Measurements from ENCODE around the gene ZDHHC4.
A peak's percentile ranks its signal among the peaks of the same experiment; 100 is the strongest.

The ZDHHC4 gene

GRCh38 chr7:6618621-6619020 is 41.4 kb downstream of the ZDHHC4 start:
- Histone ChIP-seq H4K91ac (ENCODE audit: low read depth, low read length) (no peak overlapping the region), H3K36me3 (ENCODE audit: control insufficient read depth in 1 of 2, insufficient read depth in 2 of 2, low read length in 2 of 2) (peaks cover 12 to 20% of the 10 kb centered on the region in 2 experiments), H4K12ac (ENCODE audit: low read depth, low read length) (no peak overlapping the region), H3K4ac (ENCODE audit: low read depth, low read length) (no peak overlapping the region), H4K8ac (ENCODE audit: low read depth, low read length) (no peak overlapping the region), H3K27me3 (ENCODE audit: insufficient read depth, low read length) (peaks cover 5% of the 10 kb centered on the region), H3K4me1 (ENCODE audit: control insufficient read depth in 1 of 2, insufficient read depth in 2 of 2, low read length in 2 of 2) (peaks cover 13 to 14% of the 10 kb centered on the region in 2 experiments), H3K9ac (ENCODE audit: low read length) (no peak overlapping the region), H2BK5ac (ENCODE audit: low read depth, low read length, poor library complexity) (no peak overlapping the region), H3K9me3 (ENCODE audit: insufficient read depth, low read depth, low read length) (no peaks in the 10 kb centered on the region), H3K4me2 (ENCODE audit: low read length) (no peak overlapping the region), H2BK12ac (ENCODE audit: low read length) (no peak overlapping the region), H3K23ac (ENCODE audit: low read length) (no peak overlapping the region), H2AFZ (ENCODE audit: insufficient read depth, low read length, poor library complexity) (no peak overlapping the region), H3K79me1 (ENCODE audit: low read length) (peaks cover 2% of the 10 kb centered on the region), H2BK120ac (ENCODE audit: insufficient read depth, low read length, poor library complexity) (no peak overlapping the region), H3K4me3 (ENCODE audit: low read depth, low read length) (no peak overlapping the region), H3K27ac (ENCODE audit: low read depth, low read length) (no peak overlapping the region), H3K14ac (ENCODE audit: low read length) (no peak overlapping the region), H3K79me2 (ENCODE audit: control insufficient read depth, insufficient read depth, low read length, poor library complexity) (no peaks in the 10 kb centered on the region), H3K18ac (ENCODE audit: low read length) (no peak overlapping the region), H2AK5ac (ENCODE audit: low read length) (no peak overlapping the region)
- no peak for DNase-seq
- no CpG with 5 or more reads among the region's 4 CpGs for WGBS (ENCODE audit: extremely low coverage, insufficient coverage, insufficient read length)

- Histone ChIP-seq H3K4me2 (ENCODE audit: low read length) (no peak overlapping the region), H4K8ac (ENCODE audit: low read depth, low read length) (no peak overlapping the region), H3K4ac (ENCODE audit: low read depth, low read length) (no peak overlapping the region), H2BK12ac (ENCODE audit: low read length) (no peak overlapping the region), H3K9me3 (ENCODE audit: insufficient read depth, low read depth, low read length) (no peaks in the 10 kb centered on the region), H3K9ac (ENCODE audit: low read length) (no peak overlapping the region), H3K4me3 (ENCODE audit: low read depth, low read length) (no peak overlapping the region), H3K36me3 (ENCODE audit: control insufficient read depth in 1 of 2, insufficient read depth in 2 of 2, low read length in 2 of 2) (peaks cover 12 to 20% of the 10 kb centered on the region in 2 experiments), H3K23ac (ENCODE audit: low read length) (no peak overlapping the region), H4K12ac (ENCODE audit: low read depth, low read length) (no peak overlapping the region), H3K79me1 (ENCODE audit: low read length) (peaks cover 2% of the 10 kb centered on the region), H2BK5ac (ENCODE audit: low read depth, low read length, poor library complexity) (no peak overlapping the region), H4K91ac (ENCODE audit: low read depth, low read length) (no peak overlapping the region), H2AK5ac (ENCODE audit: low read length) (no peak overlapping the region), H3K27ac (ENCODE audit: low read depth, low read length) (no peak overlapping the region), H2BK120ac (ENCODE audit: insufficient read depth, low read length, poor library complexity) (no peak overlapping the region), H3K18ac (ENCODE audit: low read length) (no peak overlapping the region), H3K79me2 (ENCODE audit: control insufficient read depth, insufficient read depth, low read length, poor library complexity) (no peaks in the 10 kb centered on the region), H3K14ac (ENCODE audit: low read length) (no peak overlapping the region), H2AFZ (ENCODE audit: insufficient read depth, low read length, poor library complexity) (no peak overlapping the region), H3K27me3 (ENCODE audit: insufficient read depth, low read length) (peaks cover 5% of the 10 kb centered on the region), H3K4me1 (ENCODE audit: control insufficient read depth in 1 of 2, insufficient read depth in 2 of 2, low read length in 2 of 2) (peaks cover 7 to 9% of the 10 kb centered on the region in 2 experiments)
- WGBS (ENCODE audit: extremely low coverage, insufficient coverage, insufficient read length), result no CpG with 5 or more reads among the region's 3 CpGs
- DNase-seq, result no peak
Measured at GRCh38 chr7:6619961-6620360, 42.7 kb downstream of the ZDHHC4 start.

- Histone ChIP-seq H3K27me3 (ENCODE audit: insufficient read depth, low read length) (no peaks in the 10 kb centered on the region), H3K9me3 (ENCODE audit: insufficient read depth, low read depth, low read length) (no peaks in the 10 kb centered on the region), H3K4me3 (ENCODE audit: low read depth, low read length) (no peak overlapping the region), H3K27ac (ENCODE audit: low read depth, low read length) (no peak overlapping the region), H3K18ac (ENCODE audit: low read length) (no peak overlapping the region), H3K9ac (ENCODE audit: low read length) (no peak overlapping the region), H3K79me2 (ENCODE audit: control insufficient read depth, insufficient read depth, low read length, poor library complexity) (no peaks in the 10 kb centered on the region), H4K8ac (ENCODE audit: low read depth, low read length) (no peak overlapping the region), H3K14ac (ENCODE audit: low read length) (no peak overlapping the region), H3K4ac (ENCODE audit: low read depth, low read length) (no peak overlapping the region), H3K36me3 (ENCODE audit: control insufficient read depth in 1 of 2, insufficient read depth in 2 of 2, low read length in 2 of 2) (peaks cover 12 to 20% of the 10 kb centered on the region in 2 experiments), H3K4me2 (ENCODE audit: low read length) (no peak overlapping the region), H2AFZ (ENCODE audit: insufficient read depth, low read length, poor library complexity) (no peak overlapping the region), H2BK5ac (ENCODE audit: low read depth, low read length, poor library complexity) (no peak overlapping the region), H3K4me1 (ENCODE audit: control insufficient read depth in 1 of 2, insufficient read depth in 2 of 2, low read length in 2 of 2) (peaks cover 0 to 3% of the 10 kb centered on the region in 2 experiments), H3K79me1 (ENCODE audit: low read length) (no peaks in the 10 kb centered on the region), H2BK120ac (ENCODE audit: insufficient read depth, low read length, poor library complexity) (no peak overlapping the region), H2BK12ac (ENCODE audit: low read length) (no peak overlapping the region), H2AK5ac (ENCODE audit: low read length) (no peak overlapping the region), H4K12ac (ENCODE audit: low read depth, low read length) (no peak overlapping the region), H4K91ac (ENCODE audit: low read depth, low read length) (no peak overlapping the region), H3K23ac (ENCODE audit: low read length) (no peak overlapping the region)
- WGBS (ENCODE audit: extremely low coverage, insufficient coverage, insufficient read length), result no CpG with 5 or more reads among the region's 20 CpGs
- no peak for DNase-seq
Measured at GRCh38 chr7:6621195-6622133, 44.2 kb downstream of the ZDHHC4 start.

- no peak overlapping the region for H2BK12ac ChIP-seq (ENCODE audit: low read length)
- H4K12ac ChIP-seq (ENCODE audit: low read depth, low read length), result no peak overlapping the region
- no peaks in the 10 kb centered on the region for H3K79me1 ChIP-seq (ENCODE audit: low read length)
- H3K4me3 ChIP-seq (ENCODE audit: low read depth, low read length), result no peak overlapping the region
- no peaks in the 10 kb centered on the region for H3K79me2 ChIP-seq (ENCODE audit: control insufficient read depth, insufficient read depth, low read length, poor library complexity)
- H2BK120ac ChIP-seq (ENCODE audit: insufficient read depth, low read length, poor library complexity), result no peak overlapping the region
- H3K14ac ChIP-seq (ENCODE audit: low read length), result no peak overlapping the region
- no peak overlapping the region for H3K23ac ChIP-seq (ENCODE audit: low read length)
- H2AFZ ChIP-seq (ENCODE audit: insufficient read depth, low read length, poor library complexity), result no peak overlapping the region
- no peak overlapping the region for H3K4ac ChIP-seq (ENCODE audit: low read depth, low read length)
- H3K4me2 ChIP-seq (ENCODE audit: low read length), result no peak overlapping the region
- peak in 1 of 2 donors; percentile 24 for DNase-seq
- H3K4me1 ChIP-seq (ENCODE audit: control insufficient read depth in 1 of 2, insufficient read depth in 2 of 2, low read length in 2 of 2), result peaks cover 0 to 1% of the 10 kb centered on the region in 2 experiments
- H4K91ac ChIP-seq (ENCODE audit: low read depth, low read length), result no peak overlapping the region
- H3K9me3 ChIP-seq (ENCODE audit: insufficient read depth, low read depth, low read length), result no peaks in the 10 kb centered on the region
- no peak overlapping the region for H2BK5ac ChIP-seq (ENCODE audit: low read depth, low read length, poor library complexity)
- no peak overlapping the region for H3K9ac ChIP-seq (ENCODE audit: low read length)
- no peak overlapping the region for H4K8ac ChIP-seq (ENCODE audit: low read depth, low read length)
- no peak overlapping the region for H2AK5ac ChIP-seq (ENCODE audit: low read length)
- peaks cover 12 to 20% of the 10 kb centered on the region in 2 experiments for H3K36me3 ChIP-seq (ENCODE audit: control insufficient read depth in 1 of 2, insufficient read depth in 2 of 2, low read length in 2 of 2)
- no peaks in the 10 kb centered on the region for H3K27me3 ChIP-seq (ENCODE audit: insufficient read depth, low read length)
- WGBS (ENCODE audit: extremely low coverage, insufficient coverage, insufficient read length), result no CpG with 5 or more reads among the region's 67 CpGs
- no peak overlapping the region for H3K27ac ChIP-seq (ENCODE audit: low read depth, low read length)
- no peak overlapping the region for H3K18ac ChIP-seq (ENCODE audit: low read length)
Measured at GRCh38 chr7:6622134-6622710, 45.0 kb downstream of the ZDHHC4 start.

Measured in trophoblast cell (in vitro differentiated cells and primary cell).